ENCODE measurements around the gene ADAMTS12. TPM values are rescaled to one million over a fixed set of nuclear protein-coding genes. Genes with fewer than 3 reads are reported as not detected.

ADAMTS12 gene
- total RNA-seq, 2 experiments from 2014 or later: not detected

- Histone ChIP-seq H4K20me1 (ENCODE audit: insufficient read depth, low read length) (no peaks in the 10 kb centered on the region), H2AFZ (ENCODE audit: low read length) (no peak overlapping the region), H3K27ac (ENCODE audit: low read depth, low read length, poor library complexity, severe bottlenecking) (no peak overlapping the region), H3K4me1 (ENCODE audit: insufficient read depth, low read length, poor library complexity, severe bottlenecking) (no peaks in the 10 kb centered on the region), H3K79me2 (ENCODE audit: insufficient read depth, low read depth, low read length) (no peaks in the 10 kb centered on the region), H3K4me2 (ENCODE audit: low read length) (no peak overlapping the region), H3K4me3 (ENCODE audit: low read depth, low read length, poor library complexity, severe bottlenecking) (no peak overlapping the region), H3K9me3 (ENCODE audit: low read length) (no peaks in the 10 kb centered on the region), H3K9me2 (ENCODE audit: insufficient read depth, low read length) (no peaks in the 10 kb centered on the region), H3K36me3 (ENCODE audit: insufficient read depth, low read length) (no peaks in the 10 kb centered on the region)
- no peak for TF ChIP-seq CTCF (conservative IDR thresholded peaks at IDR 0.05; ENCODE audit: low read length)
- BruUV-seq (replicated peaks): no TSS peak
- no peak for DNase-seq (ENCODE audit: low spot score)
- ChIA-PET POLR2A (no interaction called here), CTCF (ENCODE audit: unreplicated experiment) (no interaction called here)
- intact Hi-C loops (cut with micrococcal nuclease; ENCODE audit: unreplicated experiment): no loop called here
Observed at GRCh38 chr5:33785571-33785970, 106.2 kb downstream of the ADAMTS12 start.

- no peak for DNase-seq (ENCODE audit: low spot score)
- Histone ChIP-seq H3K27ac (ENCODE audit: low read depth, low read length, poor library complexity, severe bottlenecking) (no peak overlapping the region), H3K9me3 (ENCODE audit: low read length) (no peaks in the 10 kb centered on the region), H2AFZ (ENCODE audit: low read length) (no peak overlapping the region), H3K36me3 (ENCODE audit: insufficient read depth, low read length) (no peaks in the 10 kb centered on the region), H3K4me3 (ENCODE audit: low read depth, low read length, poor library complexity, severe bottlenecking) (no peak overlapping the region), H4K20me1 (ENCODE audit: insufficient read depth, low read length) (no peaks in the 10 kb centered on the region), H3K4me1 (ENCODE audit: insufficient read depth, low read length, poor library complexity, severe bottlenecking) (no peaks in the 10 kb centered on the region), H3K9me2 (ENCODE audit: insufficient read depth, low read length) (no peaks in the 10 kb centered on the region), H3K4me2 (ENCODE audit: low read length) (no peak overlapping the region), H3K79me2 (ENCODE audit: insufficient read depth, low read depth, low read length) (no peaks in the 10 kb centered on the region)
- no TSS peak for BruUV-seq (replicated peaks)
- TF ChIP-seq EZH2phosphoT487 (IDR thresholded peaks at IDR 0.05; ENCODE audit: borderline replicate concordance, low read depth, low read length): no peak
- no peak for TF ChIP-seq CTCF (conservative IDR thresholded peaks at IDR 0.05; ENCODE audit: low read length)
- ChIA-PET CTCF (ENCODE audit: unreplicated experiment) (no interaction called here), POLR2A (no interaction called here)
- intact Hi-C loops (cut with micrococcal nuclease; ENCODE audit: unreplicated experiment): no loop called here
Observed at GRCh38 chr5:33781286-33781685, 110.5 kb downstream of the ADAMTS12 start.

GRCh38 chr5:33776151-33776660 lies 115.6 kb downstream of the ADAMTS12 start:
- ChIA-PET POLR2A (no interaction called here), CTCF (ENCODE audit: unreplicated experiment) (no interaction called here)
- no peak for DNase-seq (ENCODE audit: low spot score)

More at GRCh38 chr5:33776151-33776660, 115.6 kb downstream of the ADAMTS12 start:
- intact Hi-C loops (cut with micrococcal nuclease; ENCODE audit: unreplicated experiment): loop anchor here (10.0 kb wide), 1 partner anchor 61 kb away; no protein-coding TSS in a partner anchor
- Histone ChIP-seq H3K9me3 (ENCODE audit: low read length) (no peaks in the 10 kb centered on the region), H2AFZ (ENCODE audit: low read length) (no peak overlapping the region), H3K27ac (ENCODE audit: low read depth, low read length, poor library complexity, severe bottlenecking) (no peak overlapping the region), H3K4me2 (ENCODE audit: low read length) (no peak overlapping the region), H4K20me1 (ENCODE audit: insufficient read depth, low read length) (no peaks in the 10 kb centered on the region), H3K36me3 (ENCODE audit: insufficient read depth, low read length) (no peaks in the 10 kb centered on the region), H3K4me1 (ENCODE audit: insufficient read depth, low read length, poor library complexity, severe bottlenecking) (no peaks in the 10 kb centered on the region), H3K4me3 (ENCODE audit: low read depth, low read length, poor library complexity, severe bottlenecking) (no peak overlapping the region), H3K79me2 (ENCODE audit: insufficient read depth, low read depth, low read length) (no peaks in the 10 kb centered on the region), H3K9me2 (ENCODE audit: insufficient read depth, low read length) (no peaks in the 10 kb centered on the region)
- BruUV-seq (replicated peaks): no TSS peak
- no peak for TF ChIP-seq CTCF (conservative IDR thresholded peaks at IDR 0.05; ENCODE audit: low read length)
- no peak for TF ChIP-seq EZH2phosphoT487 (IDR thresholded peaks at IDR 0.05; ENCODE audit: borderline replicate concordance, low read depth, low read length)

All from OCI-LY7 (cell line).